GM12878 (cell line): ENCODE measurements around the gene AP1AR. TPM values are rescaled to one million over a fixed set of nuclear protein-coding genes. Genes with fewer than 3 reads are reported as not detected.

Experiments
- ATAC-seq: fragments of 200-7000 bp; cut with Tn5 transposase; 3 replicates; pipeline ENCODE4 v1.9.1; 2020; ENCODE audit warnings: mild to moderate bottlenecking, moderate library complexity
- BruUV-seq: library from RNA; stranded (reverse); fragments of 400-500 nt; replicated peaks from 2 replicates; lab custom pipeline; 2021; lab: Mats Ljungman, UMichigan
- CTCF ChIA-PET: fragments of 300-600 bp; sonication (Branson Sonifier 250); formaldehyde crosslinking; extraction: SDS; loops from one replicate; lab custom pipeline; 2021; ENCODE audit warnings: inconsistent platforms; lab: Yijun Ruan, JAX
- POLR2A ChIA-PET: fragments of 350-600 bp; formaldehyde crosslinking; extraction: SDS; loops from one replicate; lab custom pipeline; 2021; ENCODE audit warnings: inconsistent platforms; lab: Charles Lee
- RAD21 ChIA-PET: fragments of 300-600 bp; sonication (Branson Sonifier 250); formaldehyde crosslinking; loops from one replicate; lab custom pipeline; 2023; ENCODE audit warnings: antibody characterized with exemption; ENCODE audit not compliant: unreplicated experiment; lab: Charles Lee
- SMC1A ChIA-PET: fragments of 300-600 bp; sonication (Branson Sonifier 250); formaldehyde crosslinking; loops from one replicate; lab custom pipeline; 2023; ENCODE audit not compliant: unreplicated experiment, uncharacterized antibody; lab: Charles Lee
- DNase-seq: peaks from one replicate; pipeline ENCODE4 v3.0.0-alpha.2; 2011; ENCODE audit warnings: low read depth, low spot score
- FAIRE-seq: peaks from 3 replicates; lab custom pipeline; 2011; peaks lifted over from hg19 to GRCh38; lab: Jason Lieb, UNC
- H2AFZ ChIP-seq: 2 replicates; pipeline ENCODE4 v1.6.0; 2011; ENCODE audit warnings: low read depth, low read length, control low read depth; ENCODE audit not compliant: control insufficient read depth
- H3K27ac ChIP-seq: 2 replicates; pipeline ENCODE4 v1.5.1; 2011; ENCODE audit warnings: control low read depth; ENCODE audit not compliant: control insufficient read depth, insufficient read depth
- H3K27me3 ChIP-seq, 2 experiments: replicated peaks in 1 of 2; 2 replicates each; pipeline versions ENCODE4 v1.6.0 to v1.6.1; 2011; ENCODE audit warnings: low read length in 1 of 2; ENCODE audit not compliant: control insufficient read depth in 2 of 2, insufficient read depth in 2 of 2
- H3K36me3 ChIP-seq, 2 experiments: 2 replicates each; pipeline ENCODE4 v1.5.1; 2011; ENCODE audit warnings: low read length in 1 of 2; ENCODE audit not compliant: control insufficient read depth in 2 of 2, insufficient read depth in 2 of 2
- H3K4me1 ChIP-seq: 2 replicates; pipeline ENCODE4 v1.6.1; 2011; ENCODE audit warnings: mild to moderate bottlenecking, low read length, moderate library complexity, mixed read lengths; ENCODE audit not compliant: control insufficient read depth, insufficient read depth
- H3K4me2 ChIP-seq: 2 replicates; pipeline ENCODE4 v1.6.0; 2011; ENCODE audit warnings: control low read depth; ENCODE audit not compliant: control insufficient read depth, insufficient read depth
- H3K4me3 ChIP-seq: fragments of 200-600 bp; sonication (generic); 2 replicates; pipeline ENCODE4 v1.5.1; 2016
- H3K79me2 ChIP-seq: 2 replicates; pipeline ENCODE4 v1.6.0; 2011; ENCODE audit warnings: low read length; ENCODE audit not compliant: control insufficient read depth, insufficient read depth
- H3K9ac ChIP-seq: 2 replicates; pipeline ENCODE4 v1.8.0; 2011; ENCODE audit warnings: low read length, control low read depth, mixed read lengths; ENCODE audit not compliant: control insufficient read depth, insufficient read depth
- H3K9me3 ChIP-seq: replicated peaks from 3 replicates; pipeline ENCODE4 v1.5.1; 2011; ENCODE audit warnings: mild to moderate bottlenecking, low read length; ENCODE audit not compliant: control insufficient read depth, insufficient read depth
- H4K20me1 ChIP-seq: 2 replicates; pipeline ENCODE4 v1.6.0; 2011; ENCODE audit not compliant: control insufficient read depth, insufficient read depth
- EED ChIP-seq: sonication (generic); IDR thresholded peaks from 2 replicates; pipeline ENCODE4 v1.6.1; 2016; ENCODE audit warnings: antibody characterized with exemption, low read depth
- FOXM1 ChIP-seq: IDR thresholded peaks from 2 replicates; pipeline ENCODE4 v1.6.1; 2012; ENCODE audit warnings: low read depth, mild to moderate bottlenecking, inconsistent platforms, low read length, moderate library complexity
- IKZF1 ChIP-seq: fragments of 450-650 bp; conservative IDR thresholded peaks from 2 replicates; pipeline ENCODE4 v1.6.1; 2017; ENCODE audit warnings: antibody characterized with exemption, mild to moderate bottlenecking
- MYB ChIP-seq: fragments of 150-350 bp; IDR thresholded peaks from 2 replicates; pipeline ENCODE4 v1.6.1; 2014; ENCODE audit warnings: mild to moderate bottlenecking, low read depth, low read length, borderline replicate concordance
- NBN ChIP-seq: fragments of 450-650 bp; IDR thresholded peaks from 2 replicates; pipeline ENCODE4 v1.6.1; 2016
- NFIC ChIP-seq: IDR thresholded peaks from 2 replicates; pipeline ENCODE4 v1.6.1; 2012; ENCODE audit warnings: low read depth, mild to moderate bottlenecking, inconsistent platforms, low read length, moderate library complexity
- POLR2A ChIP-seq: IDR thresholded peaks from 2 replicates; pipeline ENCODE4 v1.6.1; 2011; ENCODE audit warnings: low read depth, mild to moderate bottlenecking, low read length
- POLR2AphosphoS5 ChIP-seq: IDR thresholded peaks from 2 replicates; pipeline ENCODE4 v1.6.1; 2011; ENCODE audit warnings: mild to moderate bottlenecking, low read length, inconsistent platforms
- POU2F2 ChIP-seq: IDR thresholded peaks from 3 replicates; pipeline ENCODE4 v1.6.1; 2011; ENCODE audit warnings: low read depth, mild to moderate bottlenecking, low read length, borderline replicate concordance
- RB1 ChIP-seq: fragments of 450-650 bp; formaldehyde crosslinking; IDR thresholded peaks from 2 replicates; pipeline ENCODE4 v1.6.1; 2017; ENCODE audit warnings: mild to moderate bottlenecking, borderline replicate concordance
- RELB ChIP-seq: fragments of 450-650 bp; IDR thresholded peaks from 2 replicates; pipeline ENCODE4 v1.6.1; 2017; ENCODE audit warnings: low read depth, mild to moderate bottlenecking, moderate library complexity
- SMAD1 ChIP-seq: fragments of 450-650 bp; IDR thresholded peaks from 2 replicates; pipeline ENCODE4 v1.6.1; 2018; ENCODE audit warnings: mild to moderate bottlenecking, low read depth; ENCODE audit not compliant: partially characterized antibody
- SUPT20H ChIP-seq: IDR thresholded peaks from 2 replicates; pipeline ENCODE4 v1.6.1; 2011; ENCODE audit warnings: low read depth, mild to moderate bottlenecking, low read length, moderate library complexity, borderline replicate concordance; ENCODE audit not compliant: control insufficient read depth
- YY1 ChIP-seq: IDR thresholded peaks from 2 replicates; pipeline ENCODE4 v1.6.1; 2011; ENCODE audit warnings: low read depth, mild to moderate bottlenecking, low read length
- ZBED1 ChIP-seq: IDR thresholded peaks from 2 replicates; pipeline ENCODE4 v1.6.1; 2016; ENCODE audit warnings: borderline replicate concordance
- WGBS: methylation state at CpG from one replicate; pipeline ENCODE4 v1.1.6; 2016; ENCODE audit warnings: low lambda C conversion rate; ENCODE audit not compliant: insufficient replicate concordance, insufficient coverage; ENCODE audit errors: missing lambda C conversion rate; 5-methylcytosine and 5-hydroxymethylcytosine counted together
- in situ Hi-C: fragments of 300-500 bp; cut with MboI; formaldehyde crosslinking; loops from 9 replicates; pipeline ENCODE4 v1.14.3; 2018; ENCODE audit warnings: mixed read lengths
- intact Hi-C: fragments of 100-400 bp; cut with micrococcal nuclease; formaldehyde crosslinking; loops from one replicate; pipeline ENCODE4 v1.14.2; 2022; ENCODE audit not compliant: unreplicated experiment
- polyA plus RNA-seq, 11 experiments: library from polyadenylated mRNA; depleted of rRNA in 4 of 11; unstranded in 6 of 11; stranded (reverse) in 5 of 11; fragments of >200 nt; fragmentation: Nextera tagmentation in 4 of 11; fragmentation: Illumina TruSeq in 1 of 11; extraction: Ambion mirVana in 4 of 11; extraction: Trizol in 1 of 11; gene quantifications; 1 replicate in 1 of 11; 2 replicates in 10 of 11; pipeline versions ENCODE4 v1.2.1 to v1.2.3, GENCODE V29; 2011 to 2016; ENCODE audit warnings: inconsistent platforms in 2 of 11, missing spikeins in 2 of 11, low read depth in 1 of 11
- total RNA-seq, 4 experiments: library from RNA; depleted of rRNA in 3 of 4; stranded (reverse); fragments of >200 nt in 3 of 4; fragmentation: Illumina TruSeq in 1 of 4; extraction: Trizol in 1 of 4; gene quantifications; 2 replicates each; pipeline versions ENCODE4 v1.2.1 to v1.2.3, GENCODE V29; 2013 to 2021
- TF ChIP-seq, protein P1 (sequence below): fragments of 450-650 bp; IDR thresholded peaks from 2 replicates; pipeline ENCODE4 v1.6.1; 2018; ENCODE audit warnings: borderline replicate concordance, mild to moderate bottlenecking; ENCODE audit not compliant: partially characterized antibody
- TF ChIP-seq, protein P2 (sequence below): fragments of 150-350 bp; IDR thresholded peaks from 2 replicates; pipeline ENCODE4 v1.6.1; 2014; ENCODE audit warnings: mild to moderate bottlenecking, low read depth, low read length

The AP1AR gene
- total and polyA plus RNA-seq, 10 of the 15 experiments (the other 5 are each of a cell fraction or from before 2014, with no cell fraction given) = 5.6 to 29.1 (median 16.3) TPM

GRCh38 chr4:112296949-112297880 is 65.6 kb downstream of the AP1AR start, which contains the start of gene ALPK1:
Gene ALPK1 (plus strand): TSS chr4:112297369.
- Histone ChIP-seq H3K4me2 (peak within 1 kb of the TSS; percentile 70), H4K20me1 (no peaks in the 10 kb centered on the region), H3K9ac (peak within 1 kb of the TSS; percentile 65), H3K36me3 (no peaks in the 10 kb centered on the region; a peak in 1 of 4 replicates), H2AFZ (peak within 1 kb of the TSS; percentile 87), H3K9me3 (no peaks in the 10 kb centered on the region), H3K27me3 (no peaks in the 10 kb centered on the region), H3K4me3 (peak within 1 kb of the TSS; percentile 67), H3K79me2 (peaks cover 11% of the 10 kb centered on the region), H3K4me1 (peaks cover 7% of the 10 kb centered on the region), H3K27ac (peak within 1 kb of the TSS; percentile 62)
- CTCF ChIA-PET = interaction anchor here (0.7 to 1.9 kb wide), 12 partner anchors 10 to 226 kb away, joined by 3 to 7 read pairs (median 4); partner anchors contain the start of gene TIFA
- BruUV-seq = no TSS peak
- RAD21 ChIA-PET = interaction anchor here (0.8 to 7.4 kb wide), 10 partner anchors 11 to 219 kb away, joined by 3 to 73 read pairs (median 6); partner anchors contain the start of genes AP1AR, NEUROG2 and TIFA
- peak; percentile 89 for ATAC-seq
- intact Hi-C loops (no loop called here), in situ Hi-C loops (no loop called here)
- WGBS = 1% methylated on average over 4 of the region's 4 CpGs
- FAIRE-seq = peak; percentile 73
- POLR2A ChIA-PET = interaction anchor here (0.6 to 6.4 kb wide), 14 partner anchors 11 to 1351 kb away, joined by 3 to 81 read pairs (median 4); partner anchors contain the start of genes NEUROG2 and TIFA
- SMC1A ChIA-PET = interaction anchor here (0.9 to 6.8 kb wide), 7 partner anchors 10 to 224 kb away, joined by 3 to 91 read pairs (median 59); partner anchors contain the start of gene TIFA
- DNase-seq = no peak
- TF ChIP-seq POLR2AphosphoS5 (0 out of 2 replicates have a peak, but pooled peaks have one; percentile 53), YY1 (no peak), SMAD1 (peak; percentile 37), POLR2A (no peak), RB1 (no peak), RELB (peak; percentile 66; the same call in 1 of the 2 replicates), POU2F2 (no peak), MYB (no peak), FOXM1 (peak; percentile 62; the same call in 1 of the 2 replicates), ZBED1 (no peak), IKZF1 (peak; percentile 37; the same call in 1 of the 2 replicates), EED (0 out of 2 replicates have a peak, but pooled peaks have one; percentile 25), NFIC (peak; percentile 56; the same call in 1 of the 2 replicates), NBN (peak; percentile 41; the same call in 1 of the 2 replicates), SUPT20H (no peak)
- TF ChIP-seq, protein P1, sequence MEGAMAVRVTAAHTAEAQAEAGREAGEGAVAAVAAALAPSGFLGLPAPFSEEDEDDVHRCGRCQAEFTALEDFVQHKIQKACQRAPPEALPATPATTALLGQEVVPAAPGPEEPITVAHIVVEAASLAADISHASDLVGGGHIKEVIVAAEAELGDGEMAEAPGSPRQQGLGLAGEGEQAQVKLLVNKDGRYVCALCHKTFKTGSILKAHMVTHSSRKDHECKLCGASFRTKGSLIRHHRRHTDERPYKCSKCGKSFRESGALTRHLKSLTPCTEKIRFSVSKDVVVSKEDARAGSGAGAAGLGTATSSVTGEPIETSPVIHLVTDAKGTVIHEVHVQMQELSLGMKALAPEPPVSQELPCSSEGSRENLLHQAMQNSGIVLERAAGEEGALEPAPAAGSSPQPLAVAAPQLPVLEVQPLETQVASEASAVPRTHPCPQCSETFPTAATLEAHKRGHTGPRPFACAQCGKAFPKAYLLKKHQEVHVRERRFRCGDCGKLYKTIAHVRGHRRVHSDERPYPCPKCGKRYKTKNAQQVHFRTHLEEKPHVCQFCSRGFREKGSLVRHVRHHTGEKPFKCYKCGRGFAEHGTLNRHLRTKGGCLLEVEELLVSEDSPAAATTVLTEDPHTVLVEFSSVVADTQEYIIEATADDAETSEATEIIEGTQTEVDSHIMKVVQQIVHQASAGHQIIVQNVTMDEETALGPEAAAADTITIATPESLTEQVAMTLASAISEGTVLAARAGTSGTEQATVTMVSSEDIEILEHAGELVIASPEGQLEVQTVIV = no peak
- TF ChIP-seq, protein P2, sequence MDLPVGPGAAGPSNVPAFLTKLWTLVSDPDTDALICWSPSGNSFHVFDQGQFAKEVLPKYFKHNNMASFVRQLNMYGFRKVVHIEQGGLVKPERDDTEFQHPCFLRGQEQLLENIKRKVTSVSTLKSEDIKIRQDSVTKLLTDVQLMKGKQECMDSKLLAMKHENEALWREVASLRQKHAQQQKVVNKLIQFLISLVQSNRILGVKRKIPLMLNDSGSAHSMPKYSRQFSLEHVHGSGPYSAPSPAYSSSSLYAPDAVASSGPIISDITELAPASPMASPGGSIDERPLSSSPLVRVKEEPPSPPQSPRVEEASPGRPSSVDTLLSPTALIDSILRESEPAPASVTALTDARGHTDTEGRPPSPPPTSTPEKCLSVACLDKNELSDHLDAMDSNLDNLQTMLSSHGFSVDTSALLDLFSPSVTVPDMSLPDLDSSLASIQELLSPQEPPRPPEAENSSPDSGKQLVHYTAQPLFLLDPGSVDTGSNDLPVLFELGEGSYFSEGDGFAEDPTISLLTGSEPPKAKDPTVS = no peak
